Measurements from ENCODE around the gene CLASP2.

DNA sequence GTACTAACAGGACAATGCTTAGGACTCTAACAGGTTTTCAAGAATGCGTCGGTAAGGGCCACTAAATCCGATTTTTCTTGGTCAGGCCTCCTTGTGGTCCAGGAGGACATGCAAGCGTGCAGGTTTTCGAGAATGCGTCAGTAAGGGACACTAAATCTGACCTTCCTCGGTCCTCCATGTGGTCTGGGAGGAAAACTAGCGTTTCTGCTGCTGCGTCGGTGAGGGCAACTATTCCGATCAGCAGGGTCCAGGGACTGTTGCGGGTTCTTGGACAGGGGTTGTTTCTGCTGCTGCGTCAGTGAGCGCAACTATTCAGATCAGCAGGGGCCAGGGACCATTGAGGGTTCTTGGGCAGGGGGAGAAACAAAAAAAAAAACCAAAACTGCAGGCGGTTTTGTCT, 270.1 kb downstream of the CLASP2 start:
- no peak for TF ChIP-seq EZH2 (IDR thresholded peaks at IDR 0.05; ENCODE audit: low read depth)
- TF ChIP-seq, protein P1, sequence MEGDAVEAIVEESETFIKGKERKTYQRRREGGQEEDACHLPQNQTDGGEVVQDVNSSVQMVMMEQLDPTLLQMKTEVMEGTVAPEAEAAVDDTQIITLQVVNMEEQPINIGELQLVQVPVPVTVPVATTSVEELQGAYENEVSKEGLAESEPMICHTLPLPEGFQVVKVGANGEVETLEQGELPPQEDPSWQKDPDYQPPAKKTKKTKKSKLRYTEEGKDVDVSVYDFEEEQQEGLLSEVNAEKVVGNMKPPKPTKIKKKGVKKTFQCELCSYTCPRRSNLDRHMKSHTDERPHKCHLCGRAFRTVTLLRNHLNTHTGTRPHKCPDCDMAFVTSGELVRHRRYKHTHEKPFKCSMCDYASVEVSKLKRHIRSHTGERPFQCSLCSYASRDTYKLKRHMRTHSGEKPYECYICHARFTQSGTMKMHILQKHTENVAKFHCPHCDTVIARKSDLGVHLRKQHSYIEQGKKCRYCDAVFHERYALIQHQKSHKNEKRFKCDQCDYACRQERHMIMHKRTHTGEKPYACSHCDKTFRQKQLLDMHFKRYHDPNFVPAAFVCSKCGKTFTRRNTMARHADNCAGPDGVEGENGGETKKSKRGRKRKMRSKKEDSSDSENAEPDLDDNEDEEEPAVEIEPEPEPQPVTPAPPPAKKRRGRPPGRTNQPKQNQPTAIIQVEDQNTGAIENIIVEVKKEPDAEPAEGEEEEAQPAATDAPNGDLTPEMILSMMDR (conservative IDR thresholded peaks at IDR 0.05), result no peak
